Endothelial cell of hepatic sinusoid (primary cell): ENCODE data around the gene LRCOL1.
"Not testable (repeated sequence)": the region's sequence is repeated elsewhere in the genome, so short reads cannot be mapped to it uniquely, and the experiment has no call there.

ENCODE experiments used
- in situ Hi-C: cut with HindIII; loops from 2 replicates; pipeline ENCODE4 v1.10.0; 2017; ENCODE audit warnings: low sequenced_read_pairs

LRCOL1 gene

GRCh38 chr12:132604151-132604618 is 6.2 kb downstream of the LRCOL1 start:
- in situ Hi-C loops = loop anchor here (25.0 kb wide), 1 partner anchor 167 kb away; no protein-coding TSS in a partner anchor

GRCh38 chr12:132603240-132604150 is 6.9 kb downstream of the LRCOL1 start:
- in situ Hi-C loops = loop anchor here (25.0 kb wide), 1 partner anchor 166 kb away; no protein-coding TSS in a partner anchor

- in situ Hi-C loops = loop anchor here (25.0 kb wide), 1 partner anchor 165 kb away; no protein-coding TSS in a partner anchor
Observed at GRCh38 chr12:132602572-132603239, 7.7 kb downstream of the LRCOL1 start.

- in situ Hi-C loops = loop anchor here (25.0 kb wide), 1 partner anchor 164 kb away; no protein-coding TSS in a partner anchor
Observed at GRCh38 chr12:132601171-132601883, 9.1 kb downstream of the LRCOL1 start.

GRCh38 chr12:132600048-132601032 is 10.0 kb downstream of the LRCOL1 start:
- in situ Hi-C loops = loop anchor here (25.0 kb wide), 1 partner anchor 163 kb away; no protein-coding TSS in a partner anchor

- in situ Hi-C loops = not testable (repeated sequence)
Observed at GRCh38 chr12:132599502-132599901, 10.9 kb downstream of the LRCOL1 start.

GRCh38 chr12:132597333-132598316 is 12.8 kb downstream of the LRCOL1 start:
- in situ Hi-C loops = no loop called here

- in situ Hi-C loops = no loop called here
Observed at GRCh38 chr12:132596016-132596415, 14.4 kb downstream of the LRCOL1 start.

GRCh38 chr12:132595183-132595582 is 15.2 kb downstream of the LRCOL1 start:
- in situ Hi-C loops = no loop called here

- in situ Hi-C loops = no loop called here
Observed at GRCh38 chr12:132593938-132594358, 16.4 kb downstream of the LRCOL1 start.

- in situ Hi-C loops = no loop called here
Observed at GRCh38 chr12:132593521-132593920, 16.9 kb downstream of the LRCOL1 start.

- in situ Hi-C loops = no loop called here
Observed at GRCh38 chr12:132593071-132593470, 17.3 kb downstream of the LRCOL1 start.

- in situ Hi-C loops = no loop called here
Observed at GRCh38 chr12:132592282-132592970, 18.0 kb downstream of the LRCOL1 start.

- in situ Hi-C loops = no loop called here
Observed at GRCh38 chr12:132591107-132591935, 19.1 kb downstream of the LRCOL1 start.

GRCh38 chr12:132588821-132589669 is 21.3 kb downstream of the LRCOL1 start:
- in situ Hi-C loops = no loop called here

- in situ Hi-C loops = no loop called here
Observed at GRCh38 chr12:132588319-132588718, 22.1 kb downstream of the LRCOL1 start.
